Neuronal stem cell (in vitro differentiated cells): Measurements from ENCODE around the gene CASQ1.

Experiments
- DNase-seq: peaks from one replicate; pipeline ENCODE4 v3.0.0-alpha.2; 2013; ENCODE audit warnings: low spot score
- H2AFZ ChIP-seq: one replicate; pipeline ENCODE4 v1.6.1; 2013; ENCODE audit warnings: mild to moderate bottlenecking, low read length, inconsistent platforms
- H2AK5ac ChIP-seq: 2 replicates; pipeline ENCODE4 v1.6.1; 2013; ENCODE audit warnings: low read depth, mild to moderate bottlenecking, inconsistent platforms, low read length, moderate library complexity, mixed read lengths
- H2BK120ac ChIP-seq: 2 replicates; pipeline ENCODE4 v1.6.1; 2013; ENCODE audit warnings: low read depth, mild to moderate bottlenecking, inconsistent platforms, low read length, moderate library complexity, mixed read lengths
- H2BK12ac ChIP-seq: one replicate; pipeline ENCODE4 v1.6.1; 2013; ENCODE audit warnings: low read length, inconsistent platforms
- H2BK15ac ChIP-seq: 2 replicates; pipeline ENCODE4 v1.6.1; 2013; ENCODE audit warnings: mild to moderate bottlenecking, low read length, inconsistent platforms, mixed read lengths
- H2BK5ac ChIP-seq: one replicate; pipeline ENCODE4 v1.6.1; 2013; ENCODE audit warnings: inconsistent platforms, mild to moderate bottlenecking, low read length, moderate library complexity
- H3K14ac ChIP-seq: one replicate; pipeline ENCODE4 v1.6.1; 2013; ENCODE audit warnings: low read length, inconsistent platforms
- H3K18ac ChIP-seq: 2 replicates; pipeline ENCODE4 v1.6.1; 2013; ENCODE audit warnings: low read length, inconsistent platforms
- H3K23ac ChIP-seq: 2 replicates; pipeline ENCODE4 v1.6.1; 2013; ENCODE audit warnings: low read depth, mild to moderate bottlenecking, mixed read lengths, low read length, inconsistent platforms; ENCODE audit not compliant: poor library complexity
- H3K27ac ChIP-seq: replicated peaks from 3 replicates; pipeline ENCODE4 v1.5.1; 2013; ENCODE audit warnings: low read length, inconsistent platforms
- H3K27me3 ChIP-seq, 3 experiments: 2 replicates each; pipeline ENCODE4 v1.6.1; 2013; ENCODE audit warnings: low read length in 3 of 3, mild to moderate bottlenecking in 2 of 3, inconsistent platforms in 1 of 3, low read depth in 1 of 3, mixed read lengths in 1 of 3, moderate library complexity in 1 of 3; ENCODE audit not compliant: control insufficient read depth in 3 of 3, insufficient read depth in 3 of 3
- H3K36me3 ChIP-seq, 2 donors: replicated peaks in 1 of 2; 2 replicates each; pipeline ENCODE4 v1.6.1; 2013; ENCODE audit warnings: low read length in 2 of 2; ENCODE audit not compliant: control insufficient read depth in 2 of 2, insufficient read depth in 2 of 2
- H3K4ac ChIP-seq: 2 replicates; pipeline ENCODE4 v1.6.1; 2013; ENCODE audit warnings: inconsistent platforms, mild to moderate bottlenecking, low read length, moderate library complexity
- H3K4me1 ChIP-seq, 2 donors: 1 replicate in 1 of 2; 2 replicates in 1 of 2; pipeline ENCODE4 v1.6.1; 2013; ENCODE audit warnings: low read length in 2 of 2, low read depth in 1 of 2; ENCODE audit not compliant: control insufficient read depth in 2 of 2, insufficient read depth in 1 of 2
- H3K4me2 ChIP-seq: one replicate; pipeline ENCODE4 v1.6.1; 2013; ENCODE audit warnings: mild to moderate bottlenecking, low read length, inconsistent platforms; ENCODE audit not compliant: insufficient read depth, poor library complexity, severe bottlenecking
- H3K4me3 ChIP-seq, 2 donors: 2 replicates each; pipeline ENCODE4 v1.5.1; 2013; ENCODE audit warnings: low read length in 2 of 2, mild to moderate bottlenecking in 2 of 2, inconsistent platforms in 1 of 2, moderate library complexity in 1 of 2
- H3K79me1 ChIP-seq: one replicate; pipeline ENCODE4 v1.6.1; 2013; ENCODE audit warnings: low read depth, mild to moderate bottlenecking, inconsistent platforms, low read length, moderate library complexity
- H3K9ac ChIP-seq: one replicate; pipeline ENCODE4 v1.6.1; 2013; ENCODE audit warnings: mild to moderate bottlenecking, low read depth, low read length, inconsistent platforms; ENCODE audit not compliant: poor library complexity
- H3K9me3 ChIP-seq, 2 donors: replicated peaks in 1 of 2; 2 replicates each; pipeline versions ENCODE3 to v1.6.1; 2013; ENCODE audit warnings: low read length in 2 of 2, mild to moderate bottlenecking in 2 of 2, inconsistent platforms in 1 of 2, low read depth in 1 of 2, mixed read lengths in 1 of 2, moderate library complexity in 1 of 2; ENCODE audit not compliant: control insufficient read depth in 2 of 2, insufficient read depth in 1 of 2
- H4K8ac ChIP-seq: one replicate; pipeline ENCODE4 v1.6.1; 2013; ENCODE audit warnings: low read depth, mild to moderate bottlenecking, inconsistent platforms, low read length, moderate library complexity
- H4K91ac ChIP-seq: one replicate; pipeline ENCODE4 v1.6.1; 2013; ENCODE audit warnings: low read length, low read depth, mild to moderate bottlenecking, inconsistent platforms; ENCODE audit not compliant: poor library complexity
- WGBS, 2 donors: extraction: QIAGEN DNeasy Blood & Tissue Kit; methylation state at CpG; one replicate each; pipeline ENCODE4 v1.1.7; 2013; ENCODE audit warnings: missing lambda C conversion rate in 2 of 2, mixed read lengths in 1 of 2; ENCODE audit not compliant: insufficient read length in 2 of 2, insufficient replicate concordance in 1 of 2; ENCODE audit errors: extremely low coverage in 2 of 2; 5-methylcytosine and 5-hydroxymethylcytosine counted together

Gene CASQ1

GRCh38 chr1:160196143-160196542, 5.8 kb downstream of the CASQ1 start:
- H3K79me1 ChIP-seq: peaks cover 3% of the 10 kb centered on the region
- H3K27me3 ChIP-seq: peaks cover 0 to 5% (median 0%) of the 10 kb centered on the region in 3 experiments
- no peak overlapping the region for H3K27ac ChIP-seq
- WGBS, 2 donors: no CpG with 5 or more reads among the region's 4 CpGs
- no peak overlapping the region for H3K4me3 ChIP-seq
- no peak overlapping the region for H3K4me2 ChIP-seq
- H2BK5ac ChIP-seq: no peak overlapping the region
- peaks cover 0 to 9% of the 10 kb centered on the region in 2 donors for H3K9me3 ChIP-seq
- peaks cover 0 to 6% of the 10 kb centered on the region in 2 donors for H3K36me3 ChIP-seq
- H2BK120ac ChIP-seq: no peak overlapping the region
- H2BK15ac ChIP-seq: no peak overlapping the region
- no peak overlapping the region for H3K4ac ChIP-seq
- no peak overlapping the region for H3K23ac ChIP-seq
- no peak overlapping the region for H3K9ac ChIP-seq
- H3K4me1 ChIP-seq: peaks cover 12 to 13% of the 10 kb centered on the region in 2 donors
- H2BK12ac ChIP-seq: no peak overlapping the region
- no peak overlapping the region for H2AK5ac ChIP-seq
- H2AFZ ChIP-seq: no peak overlapping the region
- H4K8ac ChIP-seq: no peak overlapping the region
- H3K18ac ChIP-seq: no peak overlapping the region
- no peak overlapping the region for H3K14ac ChIP-seq
- no peak for DNase-seq
- no peak overlapping the region for H4K91ac ChIP-seq

DNA sequence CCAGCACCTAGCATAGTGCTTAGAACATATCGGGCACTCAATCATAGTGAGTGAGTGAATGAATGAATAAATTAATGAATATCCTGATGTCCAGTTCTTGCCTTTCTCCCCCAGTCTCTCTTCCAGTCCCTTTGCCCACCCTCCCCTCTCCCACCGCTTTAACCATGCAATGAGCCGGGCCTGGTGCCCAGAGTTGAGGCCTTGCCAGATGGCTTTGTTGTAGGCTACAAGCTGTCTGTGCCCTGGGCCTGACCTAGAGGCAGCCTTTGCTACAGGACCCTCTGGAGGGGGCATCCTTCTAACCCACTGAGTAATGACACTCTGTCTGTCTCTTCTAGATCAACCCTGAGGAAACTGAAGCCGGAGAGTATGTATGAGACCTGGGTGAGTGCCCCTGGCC, 6.9 kb downstream of the CASQ1 start:
- Histone ChIP-seq H3K9me3 (peaks cover 0 to 9% of the 10 kb centered on the region in 2 donors), H4K8ac (no peak overlapping the region), H3K18ac (no peak overlapping the region), H3K9ac (no peak overlapping the region), H3K14ac (no peak overlapping the region), H2AFZ (no peak overlapping the region), H3K23ac (no peak overlapping the region), H3K36me3 (peaks cover 0 to 6% of the 10 kb centered on the region in 2 donors), H3K79me1 (peaks cover 3% of the 10 kb centered on the region), H2BK12ac (no peak overlapping the region), H3K27ac (no peak overlapping the region), H2BK120ac (no peak overlapping the region), H3K4me3 (no peak overlapping the region), H2BK15ac (no peak overlapping the region), H2BK5ac (no peak overlapping the region), H2AK5ac (no peak overlapping the region), H4K91ac (no peak overlapping the region), H3K4me2 (no peak overlapping the region), H3K4me1 (peaks cover 12% of the 10 kb centered on the region in 2 donors), H3K4ac (no peak overlapping the region), H3K27me3 (peaks cover 0 to 5% (median 0%) of the 10 kb centered on the region in 3 experiments)
- no peak for DNase-seq
- WGBS, 2 donors: no CpG with 5 or more reads among the region's 4 CpGs

DNA sequence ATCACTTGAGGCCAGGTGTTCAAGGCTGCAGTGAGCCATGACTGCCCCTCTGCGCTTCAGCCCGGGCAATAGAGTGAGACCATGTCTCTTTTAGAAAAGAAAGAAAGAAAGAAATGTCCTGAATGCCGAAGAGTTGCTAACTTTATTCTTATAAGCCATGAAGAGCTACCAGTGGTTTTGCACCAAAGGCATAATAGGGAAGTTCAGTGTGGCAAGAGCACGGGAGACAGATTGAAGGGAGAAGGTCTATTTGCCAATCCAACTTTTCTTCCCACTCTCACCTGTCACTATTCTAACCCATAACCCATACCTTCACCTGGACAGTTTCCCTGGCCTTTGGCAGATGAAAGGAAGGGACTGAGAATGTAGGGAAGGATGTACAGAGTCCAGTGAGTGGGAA, 10.4 kb downstream of the CASQ1 start:
- Histone ChIP-seq H2AK5ac (no peak overlapping the region), H2AFZ (no peak overlapping the region), H3K27ac (no peak overlapping the region), H3K23ac (no peak overlapping the region), H4K8ac (no peak overlapping the region), H3K4me3 (no peak overlapping the region), H3K4ac (no peak overlapping the region), H3K27me3 (no peaks in the 10 kb centered on the region), H3K36me3 (no peaks in the 10 kb centered on the region), H2BK5ac (no peak overlapping the region), H3K18ac (no peak overlapping the region), H3K79me1 (peaks cover 5% of the 10 kb centered on the region), H3K4me2 (no peak overlapping the region), H2BK12ac (no peak overlapping the region), H4K91ac (no peak overlapping the region), H3K9ac (no peak overlapping the region), H2BK120ac (no peak overlapping the region), H3K14ac (no peak overlapping the region), H2BK15ac (no peak overlapping the region), H3K4me1 (peaks cover 5 to 6% of the 10 kb centered on the region in 2 donors), H3K9me3 (no peaks in the 10 kb centered on the region)
- no CpG with 5 or more reads among the region's 4 CpGs for WGBS, 2 donors
- DNase-seq: no peak

GRCh38 chr1:160204526-160205241, 14.3 kb downstream of the CASQ1 start:
- peak overlapping the region; percentile 63 for H2BK15ac ChIP-seq
- no peak overlapping the region for H3K9ac ChIP-seq
- peaks cover 12 to 31% of the 10 kb centered on the region in 2 donors for H3K36me3 ChIP-seq
- no peaks in the 10 kb centered on the region for H3K9me3 ChIP-seq
- no peak overlapping the region for H3K4me2 ChIP-seq
- WGBS, 2 donors: no CpG with 5 or more reads among the region's 7 CpGs
- H2AK5ac ChIP-seq: peak overlapping the region; percentile 53
- H3K4ac ChIP-seq: no peak overlapping the region
- no peaks in the 10 kb centered on the region for H3K27me3 ChIP-seq
- no peak overlapping the region for H4K8ac ChIP-seq
- H4K91ac ChIP-seq: no peak overlapping the region
- peak overlapping the region; percentile 70 for H2BK5ac ChIP-seq
- H3K4me3 ChIP-seq: peak overlapping the region in 1 of 2 donors; percentile 94
- peaks cover 38 to 39% of the 10 kb centered on the region in 2 donors for H3K4me1 ChIP-seq
- no peak overlapping the region for H2BK12ac ChIP-seq
- DNase-seq: no peak
- H3K23ac ChIP-seq: no peak overlapping the region
- H3K27ac ChIP-seq: no peak overlapping the region
- H2AFZ ChIP-seq: peak overlapping the region; percentile 79
- H3K18ac ChIP-seq: peak overlapping the region; percentile 60
- H3K79me1 ChIP-seq: peaks cover 8% of the 10 kb centered on the region
- no peak overlapping the region for H3K14ac ChIP-seq
- H2BK120ac ChIP-seq: no peak overlapping the region
